Left ventricle myocardium superior (tissue), 1 donor: ENCODE data around the gene GLI3. TPM values are rescaled to one million over a fixed set of nuclear protein-coding genes. Genes with fewer than 3 reads are reported as not detected.

Source experiments
- ATAC-seq: fragments of 200-7000 bp; cut with Tn5 transposase; one replicate; pipeline ENCODE4 v1.9.1; 2020; ENCODE audit warnings: mild to moderate bottlenecking, moderate library complexity
- DNase-seq: peaks from one replicate; pipeline ENCODE4 v3.0.0-alpha.2; 2020
- intact Hi-C: fragments of 100-400 bp; cut with micrococcal nuclease; formaldehyde crosslinking; loops from one replicate; pipeline ENCODE4 v1.11.0; 2022
- total RNA-seq: library from RNA; stranded (reverse); fragmentation: NEBNext Ultra II Directional; extraction: Animal tissue kit (Norgen Biotek cat#: 25700); gene quantifications from one replicate; pipeline ENCODE4 v1.2.1, GENCODE V29; 2021
- donor health status: DM: no; HTN: yes; CAD: no; lungs with severe emphysema.

Gene GLI3
- total RNA-seq, 1 donor from 2014 or later, result 4.4 TPM

GRCh38 chr7:41972270-41972669 lies 264.7 kb downstream of the GLI3 start:
- intact Hi-C loops, result no loop called here
- DNase-seq, result no peak
- no peak for ATAC-seq

- DNase-seq, result no peak
- no peak for ATAC-seq
- intact Hi-C loops, result no loop called here
Observed at GRCh38 chr7:41971640-41972187, 265.3 kb downstream of the GLI3 start.

DNA sequence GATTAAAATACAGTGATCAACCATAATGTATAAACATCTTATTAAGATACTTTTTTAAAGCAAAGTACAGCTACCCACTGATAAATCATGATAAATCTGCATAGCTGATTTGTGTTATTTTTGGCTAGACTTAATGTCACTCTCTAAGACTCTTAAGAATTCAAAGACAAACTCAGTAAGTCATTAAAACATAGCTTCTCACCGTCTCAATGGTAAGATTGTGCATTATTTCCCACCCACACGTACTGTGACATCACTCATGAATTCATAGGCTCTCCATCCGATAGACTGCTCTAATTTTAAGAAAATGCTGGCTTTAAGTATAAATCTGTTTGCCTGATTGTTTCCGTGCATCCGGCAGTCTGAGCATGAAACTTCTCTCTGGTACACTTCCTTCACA lies 266.1 kb downstream of the GLI3 start:
- ATAC-seq (no peak), DNase-seq (no peak)
- intact Hi-C loops, result no loop called here

GRCh38 chr7:41969561-41970105 lies 267.4 kb downstream of the GLI3 start:
- intact Hi-C loops, result no loop called here
- DNase-seq (no peak), ATAC-seq (no peak)

DNA sequence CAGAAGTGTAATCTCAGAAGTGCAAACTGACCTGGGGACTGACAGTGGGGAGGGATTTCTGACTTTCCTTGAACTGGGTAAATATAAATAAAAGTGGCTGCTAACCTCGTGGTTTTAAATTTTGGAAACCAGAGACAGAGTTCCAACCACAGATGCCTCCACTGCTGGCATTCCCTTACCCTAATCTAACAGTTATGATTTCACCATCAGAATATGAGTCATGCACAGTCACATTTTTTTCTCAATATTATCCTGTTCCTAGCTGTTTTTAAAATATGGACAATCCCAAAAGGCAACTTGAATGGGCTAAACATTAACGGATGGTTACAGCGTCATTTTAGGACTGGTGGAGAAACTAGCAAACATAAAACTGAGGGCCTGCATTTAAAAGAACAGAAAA lies 269.9 kb downstream of the GLI3 start:
- DNase-seq (no peak), ATAC-seq (no peak)
- intact Hi-C loops, result no loop called here

- no peak for ATAC-seq
- intact Hi-C loops, result no loop called here
- DNase-seq, result no peak
Observed at GRCh38 chr7:41965951-41966505, 271.0 kb downstream of the GLI3 start.

DNA sequence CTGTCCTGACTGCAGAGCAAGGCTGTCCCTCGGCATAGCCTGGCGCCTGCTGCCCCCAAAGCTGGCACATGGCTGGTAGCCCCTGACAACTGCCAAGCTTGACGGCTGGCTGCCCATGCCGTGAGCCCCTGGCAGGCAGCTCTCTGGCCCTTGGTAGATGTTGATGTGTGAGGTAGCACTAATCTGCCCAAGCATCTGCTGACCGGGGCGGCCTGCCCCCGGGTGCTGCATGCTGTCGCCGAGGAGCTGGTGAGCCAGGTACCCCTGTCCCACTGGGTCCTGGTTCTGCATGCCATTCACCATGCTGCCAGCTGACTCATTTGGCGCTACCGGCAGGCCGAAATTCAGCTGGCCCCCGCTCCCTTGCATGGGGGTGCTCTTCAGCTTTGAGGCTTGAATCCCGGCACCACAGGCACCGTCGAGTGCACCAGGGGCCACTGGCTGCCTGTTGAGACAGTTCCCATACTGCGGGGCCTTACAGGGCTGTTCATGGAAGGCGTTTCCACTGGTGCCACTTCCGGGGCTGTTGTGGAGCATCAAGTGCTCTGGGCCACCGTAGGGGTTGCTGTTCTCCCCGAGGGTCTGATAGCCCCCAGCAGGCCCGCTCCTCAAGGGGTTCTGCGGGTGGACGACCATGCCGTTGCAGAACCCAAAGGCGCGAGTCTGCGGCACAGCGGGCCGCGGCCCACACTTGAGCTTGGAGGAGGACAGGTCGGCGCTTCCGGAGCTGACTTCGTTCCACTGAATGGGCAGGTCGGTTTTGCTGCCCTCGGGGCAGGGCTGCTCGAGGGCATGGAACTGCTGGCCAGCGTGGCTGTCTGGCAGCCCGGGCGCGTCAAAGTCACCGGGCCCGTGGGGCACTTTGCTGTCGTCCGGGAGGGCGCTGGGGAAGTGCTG lies 271.9 kb downstream of the GLI3 start:
- intact Hi-C loops, result no loop called here
- DNase-seq, result no peak
- ATAC-seq, result no peak

DNA sequence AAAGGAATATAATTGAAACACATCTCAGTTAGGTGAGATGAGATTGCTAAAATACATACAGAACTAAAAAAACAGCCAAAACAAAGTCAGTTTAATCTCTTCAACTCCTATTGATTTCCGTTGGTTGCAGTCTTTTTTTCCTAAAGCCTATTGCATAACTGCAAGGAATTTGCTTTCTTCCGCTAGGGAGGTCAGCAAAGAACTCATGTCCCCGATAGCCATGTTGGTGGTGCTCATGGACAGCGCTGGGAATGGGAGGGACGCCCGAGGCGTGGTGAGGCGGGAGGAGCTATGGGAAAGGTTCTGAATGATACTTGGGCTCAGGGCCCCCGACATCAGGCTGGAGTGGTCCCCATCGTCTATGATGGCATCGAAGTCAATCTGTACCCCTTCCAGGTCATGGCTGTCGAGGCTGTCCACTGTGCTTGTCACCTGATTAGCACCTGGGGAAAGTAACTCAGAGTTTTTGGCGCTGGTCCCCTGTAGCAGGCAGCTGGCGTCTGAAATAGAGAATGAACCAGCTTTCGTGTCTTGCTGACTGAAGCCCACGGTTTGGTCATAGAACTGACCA lies 272.7 kb downstream of the GLI3 start:
- ATAC-seq (no peak), DNase-seq (no peak)
- intact Hi-C loops, result no loop called here

- peak; percentile 24 for ATAC-seq
- intact Hi-C loops, result no loop called here
- DNase-seq, result no peak
Observed at GRCh38 chr7:41956705-41957104, 280.3 kb downstream of the GLI3 start.

GRCh38 chr7:41955893-41956675 lies 280.9 kb downstream of the GLI3 start:
- DNase-seq, result peak; percentile 94
- ATAC-seq, result peak; percentile 99
- intact Hi-C loops, result no loop called here

DNA sequence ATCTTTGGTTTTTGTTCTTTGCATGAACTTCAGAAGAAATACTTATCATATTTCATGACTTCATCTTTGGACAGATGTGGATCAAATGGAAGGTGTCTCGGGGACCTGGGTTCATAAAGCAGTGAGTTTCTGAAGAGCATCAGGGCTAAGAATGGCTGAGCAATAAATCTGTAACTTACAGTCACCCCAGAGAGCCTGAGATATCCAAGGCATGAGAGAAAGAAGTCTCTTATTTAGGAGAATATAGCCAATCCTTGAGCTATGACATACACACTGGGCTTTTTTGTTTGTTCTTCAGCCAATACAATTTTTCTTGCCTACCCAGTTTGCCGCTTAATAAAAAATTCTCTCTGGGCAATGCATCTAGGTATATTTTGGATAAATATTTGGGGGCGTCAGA lies 281.6 kb downstream of the GLI3 start:
- ATAC-seq, result peak; percentile 14
- intact Hi-C loops, result no loop called here

GRCh38 chr7:41954976-41955375 lies 282.0 kb downstream of the GLI3 start:
- intact Hi-C loops, result no loop called here
- DNase-seq, result no peak
- ATAC-seq, result peak; percentile 5

More for the DNA sequence above, 281.6 kb downstream of the GLI3 start:
- no peak for DNase-seq

DNA sequence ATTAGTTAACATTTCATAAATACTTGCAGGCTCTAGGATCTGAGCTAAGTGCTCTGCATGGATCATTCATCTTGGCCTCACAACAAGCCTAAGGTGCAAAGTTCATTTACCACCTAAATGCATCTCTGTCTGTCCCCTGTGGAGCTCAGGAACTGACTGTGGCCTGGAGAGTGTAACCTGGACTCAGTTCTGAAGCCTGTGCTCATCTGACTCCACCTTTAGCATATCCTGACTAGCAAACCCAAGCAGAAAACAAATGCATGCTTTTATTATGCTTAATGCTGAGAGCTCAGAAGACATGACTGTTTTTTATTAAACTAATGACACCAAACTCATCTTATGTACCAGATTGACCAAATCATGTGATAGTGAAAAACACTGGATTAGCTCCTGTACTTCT lies 288.5 kb downstream of the GLI3 start:
- intact Hi-C loops, result no loop called here
- DNase-seq, result no peak
- no peak for ATAC-seq

GRCh38 chr7:41943094-41943577 lies 293.9 kb downstream of the GLI3 start:
- ATAC-seq, result peak; percentile 94
- intact Hi-C loops, result loop anchor here (5.0 kb wide), 1 partner anchor 899 kb away; no protein-coding TSS in a partner anchor
- peak; percentile 87 for DNase-seq

GRCh38 chr7:41942468-41943093 lies 294.4 kb downstream of the GLI3 start:
- DNase-seq (no peak), ATAC-seq (peak; percentile 30)
- intact Hi-C loops, result loop anchor here (5.0 kb wide), 1 partner anchor 900 kb away; no protein-coding TSS in a partner anchor

- peak; percentile 84 for ATAC-seq
- intact Hi-C loops, result loop anchor here (5.0 kb wide), 1 partner anchor 901 kb away; no protein-coding TSS in a partner anchor
Observed at GRCh38 chr7:41940760-41941343, 296.2 kb downstream of the GLI3 start.

DNA sequence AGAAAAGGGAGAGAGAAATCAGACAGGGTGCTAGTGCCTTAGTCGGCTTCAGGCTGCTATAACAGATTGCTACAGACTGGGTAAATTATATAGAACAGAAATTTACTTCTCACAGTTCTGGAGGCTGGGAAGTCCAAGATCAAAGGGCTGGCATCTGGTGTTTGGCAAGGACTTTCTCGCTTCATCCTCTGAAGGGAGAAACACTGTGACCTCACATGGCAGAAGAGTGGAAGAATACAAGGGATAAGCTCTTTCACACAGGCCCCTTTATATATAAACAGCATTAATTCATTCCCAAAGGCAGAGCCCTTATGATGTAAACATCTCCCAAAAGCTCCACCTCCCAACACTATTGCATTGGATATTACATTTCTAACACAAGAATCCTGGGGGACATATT lies 298.6 kb downstream of the GLI3 start:
- no peak for DNase-seq
- intact Hi-C loops, result no loop called here
- ATAC-seq, result no peak

More at GRCh38 chr7:41940760-41941343, 296.2 kb downstream of the GLI3 start:
- DNase-seq, result peak; percentile 53

DNA sequence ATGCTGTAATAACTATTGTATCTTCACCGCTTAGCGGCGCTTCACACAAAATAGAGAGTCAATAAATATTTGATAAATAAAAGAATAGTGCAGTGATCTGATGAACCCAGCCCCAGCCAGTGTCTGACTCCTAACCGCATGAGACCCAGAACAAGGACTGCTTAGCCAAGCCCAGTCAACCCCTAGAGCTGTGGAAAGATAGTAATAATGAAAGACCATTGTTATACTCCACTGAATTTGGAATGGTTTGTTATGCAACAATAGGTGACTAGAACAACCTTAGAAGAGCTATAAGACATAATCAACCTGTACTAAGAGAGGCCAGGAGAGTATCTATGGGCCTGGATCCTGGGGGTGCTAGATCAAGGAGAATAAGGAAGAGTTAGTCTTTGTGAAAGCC lies 303.6 kb downstream of the GLI3 start:
- ATAC-seq (no peak), DNase-seq (no peak)
- intact Hi-C loops, result no loop called here
